H1 (cell line): ENCODE measurements around the gene E2F3. TPM values are rescaled to one million over a fixed set of nuclear protein-coding genes. Genes with fewer than 3 reads are reported as not detected.

Experiments used
- BACH1 ChIP-seq: IDR thresholded peaks from 2 replicates; pipeline ENCODE4 v1.6.1; 2012; ENCODE audit warnings: low read length, improper control_type of control experiment
- BCL11A ChIP-seq, 2 experiments: IDR thresholded peaks; one replicate each; pipeline ENCODE4 v1.6.1; 2011; ENCODE audit warnings: low read depth in 2 of 2, low read length in 2 of 2, mild to moderate bottlenecking in 2 of 2
- CBX5 ChIP-seq: fragments of 300-800, 300-1000 bp; sonication (generic); IDR thresholded peaks from 2 replicates; pipeline ENCODE4 v1.7.1; 2016; ENCODE audit warnings: antibody characterized with exemption, low read length, low read depth
- EGR1 ChIP-seq: IDR thresholded peaks from 2 replicates; pipeline ENCODE4 v1.6.1; 2011; ENCODE audit warnings: low read depth, low read length, borderline replicate concordance
- JUND ChIP-seq: IDR thresholded peaks from 2 replicates; pipeline ENCODE4 v1.6.1; 2011; ENCODE audit warnings: mild to moderate bottlenecking, improper control_type of control experiment, low read length
- KDM4A ChIP-seq: IDR thresholded peaks from one replicate; pipeline ENCODE4 v1.7.1; 2012; ENCODE audit warnings: low read depth, mild to moderate bottlenecking, moderate library complexity, low read length, inconsistent platforms; ENCODE audit not compliant: severe bottlenecking
- MAFK ChIP-seq: IDR thresholded peaks from 2 replicates; pipeline ENCODE4 v1.6.1; 2012; ENCODE audit warnings: low read depth, mild to moderate bottlenecking, improper control_type of control experiment, low read length
- SIN3A ChIP-seq, 2 experiments: IDR thresholded peaks in 1 of 2; conservative IDR thresholded peaks in 1 of 2; 2 replicates each; pipeline ENCODE4 v1.6.1; 2011 to 2012; ENCODE audit warnings: low read length in 2 of 2, improper control_type of control experiment in 1 of 2, low read depth in 1 of 2, mild to moderate bottlenecking in 1 of 2
- YY1 ChIP-seq: IDR thresholded peaks from 2 replicates; pipeline ENCODE4 v1.6.1; 2011; ENCODE audit warnings: low read depth, mild to moderate bottlenecking, low read length
- polyA plus RNA-seq, 7 experiments: library from polyadenylated mRNA; depleted of rRNA in 3 of 7; stranded (reverse) in 5 of 7; unstranded in 2 of 7; fragments of >200 nt in 5 of 7; fragments of 200-250 nt in 2 of 7; gene quantifications; 1 replicate in 5 of 7; 2 replicates in 1 of 7; 4 replicates in 1 of 7; pipeline versions ENCODE4 v1.2.1 to v1.2.3, GENCODE V29; 2011 to 2013; ENCODE audit warnings: missing spikeins in 2 of 7, mixed read lengths in 2 of 7
- total RNA-seq: library from RNA; stranded (reverse); fragmentation: NEBNext Ultra II Directional; extraction: Animal tissue kit (Norgen Biotek cat#: 25700); gene quantifications from 2 replicates; pipeline ENCODE4 v1.2.1, GENCODE V29; 2021
- TF ChIP-seq, protein P1 (sequence below): fragments of 300-600 bp; sonication (generic); IDR thresholded peaks from 2 replicates; pipeline ENCODE4 v1.7.1; 2012; ENCODE audit warnings: low read length, moderate library complexity, mild to moderate bottlenecking, inconsistent platforms; ENCODE audit not compliant: insufficient replicate concordance

E2F3 gene
- total and polyA plus RNA-seq, 2 of the 8 experiments (the other 6 are each of a cell fraction or from before 2014, with no cell fraction given) = 14.9 to 42.2 TPM

DNA sequence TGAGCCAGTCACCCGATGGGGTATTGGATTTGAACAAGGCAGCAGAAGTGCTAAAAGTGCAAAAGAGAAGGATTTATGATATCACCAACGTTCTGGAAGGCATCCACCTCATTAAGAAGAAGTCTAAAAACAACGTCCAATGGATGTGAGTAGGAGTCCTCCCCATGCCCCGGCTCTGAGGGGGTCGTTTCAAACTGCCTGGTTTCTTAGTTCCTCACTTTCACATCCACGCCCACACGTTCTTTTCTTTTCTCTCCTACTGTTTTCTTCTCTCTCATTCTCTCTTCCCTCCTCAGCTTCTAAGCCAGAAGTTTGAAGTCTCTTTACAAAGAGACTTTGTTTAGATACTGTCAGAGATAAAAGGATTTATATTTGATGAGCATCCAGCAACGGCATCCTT is 79.6 kb downstream of the E2F3 start (continued):
- TF ChIP-seq, protein P1, sequence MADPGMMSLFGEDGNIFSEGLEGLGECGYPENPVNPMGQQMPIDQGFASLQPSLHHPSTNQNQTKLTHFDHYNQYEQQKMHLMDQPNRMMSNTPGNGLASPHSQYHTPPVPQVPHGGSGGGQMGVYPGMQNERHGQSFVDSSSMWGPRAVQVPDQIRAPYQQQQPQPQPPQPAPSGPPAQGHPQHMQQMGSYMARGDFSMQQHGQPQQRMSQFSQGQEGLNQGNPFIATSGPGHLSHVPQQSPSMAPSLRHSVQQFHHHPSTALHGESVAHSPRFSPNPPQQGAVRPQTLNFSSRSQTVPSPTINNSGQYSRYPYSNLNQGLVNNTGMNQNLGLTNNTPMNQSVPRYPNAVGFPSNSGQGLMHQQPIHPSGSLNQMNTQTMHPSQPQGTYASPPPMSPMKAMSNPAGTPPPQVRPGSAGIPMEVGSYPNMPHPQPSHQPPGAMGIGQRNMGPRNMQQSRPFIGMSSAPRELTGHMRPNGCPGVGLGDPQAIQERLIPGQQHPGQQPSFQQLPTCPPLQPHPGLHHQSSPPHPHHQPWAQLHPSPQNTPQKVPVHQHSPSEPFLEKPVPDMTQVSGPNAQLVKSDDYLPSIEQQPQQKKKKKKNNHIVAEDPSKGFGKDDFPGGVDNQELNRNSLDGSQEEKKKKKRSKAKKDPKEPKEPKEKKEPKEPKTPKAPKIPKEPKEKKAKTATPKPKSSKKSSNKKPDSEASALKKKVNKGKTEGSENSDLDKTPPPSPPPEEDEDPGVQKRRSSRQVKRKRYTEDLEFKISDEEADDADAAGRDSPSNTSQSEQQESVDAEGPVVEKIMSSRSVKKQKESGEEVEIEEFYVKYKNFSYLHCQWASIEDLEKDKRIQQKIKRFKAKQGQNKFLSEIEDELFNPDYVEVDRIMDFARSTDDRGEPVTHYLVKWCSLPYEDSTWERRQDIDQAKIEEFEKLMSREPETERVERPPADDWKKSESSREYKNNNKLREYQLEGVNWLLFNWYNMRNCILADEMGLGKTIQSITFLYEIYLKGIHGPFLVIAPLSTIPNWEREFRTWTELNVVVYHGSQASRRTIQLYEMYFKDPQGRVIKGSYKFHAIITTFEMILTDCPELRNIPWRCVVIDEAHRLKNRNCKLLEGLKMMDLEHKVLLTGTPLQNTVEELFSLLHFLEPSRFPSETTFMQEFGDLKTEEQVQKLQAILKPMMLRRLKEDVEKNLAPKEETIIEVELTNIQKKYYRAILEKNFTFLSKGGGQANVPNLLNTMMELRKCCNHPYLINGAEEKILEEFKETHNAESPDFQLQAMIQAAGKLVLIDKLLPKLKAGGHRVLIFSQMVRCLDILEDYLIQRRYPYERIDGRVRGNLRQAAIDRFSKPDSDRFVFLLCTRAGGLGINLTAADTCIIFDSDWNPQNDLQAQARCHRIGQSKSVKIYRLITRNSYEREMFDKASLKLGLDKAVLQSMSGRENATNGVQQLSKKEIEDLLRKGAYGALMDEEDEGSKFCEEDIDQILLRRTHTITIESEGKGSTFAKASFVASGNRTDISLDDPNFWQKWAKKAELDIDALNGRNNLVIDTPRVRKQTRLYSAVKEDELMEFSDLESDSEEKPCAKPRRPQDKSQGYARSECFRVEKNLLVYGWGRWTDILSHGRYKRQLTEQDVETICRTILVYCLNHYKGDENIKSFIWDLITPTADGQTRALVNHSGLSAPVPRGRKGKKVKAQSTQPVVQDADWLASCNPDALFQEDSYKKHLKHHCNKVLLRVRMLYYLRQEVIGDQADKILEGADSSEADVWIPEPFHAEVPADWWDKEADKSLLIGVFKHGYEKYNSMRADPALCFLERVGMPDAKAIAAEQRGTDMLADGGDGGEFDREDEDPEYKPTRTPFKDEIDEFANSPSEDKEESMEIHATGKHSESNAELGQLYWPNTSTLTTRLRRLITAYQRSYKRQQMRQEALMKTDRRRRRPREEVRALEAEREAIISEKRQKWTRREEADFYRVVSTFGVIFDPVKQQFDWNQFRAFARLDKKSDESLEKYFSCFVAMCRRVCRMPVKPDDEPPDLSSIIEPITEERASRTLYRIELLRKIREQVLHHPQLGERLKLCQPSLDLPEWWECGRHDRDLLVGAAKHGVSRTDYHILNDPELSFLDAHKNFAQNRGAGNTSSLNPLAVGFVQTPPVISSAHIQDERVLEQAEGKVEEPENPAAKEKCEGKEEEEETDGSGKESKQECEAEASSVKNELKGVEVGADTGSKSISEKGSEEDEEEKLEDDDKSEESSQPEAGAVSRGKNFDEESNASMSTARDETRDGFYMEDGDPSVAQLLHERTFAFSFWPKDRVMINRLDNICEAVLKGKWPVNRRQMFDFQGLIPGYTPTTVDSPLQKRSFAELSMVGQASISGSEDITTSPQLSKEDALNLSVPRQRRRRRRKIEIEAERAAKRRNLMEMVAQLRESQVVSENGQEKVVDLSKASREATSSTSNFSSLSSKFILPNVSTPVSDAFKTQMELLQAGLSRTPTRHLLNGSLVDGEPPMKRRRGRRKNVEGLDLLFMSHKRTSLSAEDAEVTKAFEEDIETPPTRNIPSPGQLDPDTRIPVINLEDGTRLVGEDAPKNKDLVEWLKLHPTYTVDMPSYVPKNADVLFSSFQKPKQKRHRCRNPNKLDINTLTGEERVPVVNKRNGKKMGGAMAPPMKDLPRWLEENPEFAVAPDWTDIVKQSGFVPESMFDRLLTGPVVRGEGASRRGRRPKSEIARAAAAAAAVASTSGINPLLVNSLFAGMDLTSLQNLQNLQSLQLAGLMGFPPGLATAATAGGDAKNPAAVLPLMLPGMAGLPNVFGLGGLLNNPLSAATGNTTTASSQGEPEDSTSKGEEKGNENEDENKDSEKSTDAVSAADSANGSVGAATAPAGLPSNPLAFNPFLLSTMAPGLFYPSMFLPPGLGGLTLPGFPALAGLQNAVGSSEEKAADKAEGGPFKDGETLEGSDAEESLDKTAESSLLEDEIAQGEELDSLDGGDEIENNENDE = no peak
- TF ChIP-seq KDM4A (no peak), YY1 (no peak), SIN3A (conservative IDR thresholded peaks at IDR 0.05 in 1 of 2, IDR thresholded peaks at IDR 0.05 in 1 of 2; ENCODE audit: low read depth in 1 of 2, low read length in 2 of 2) (no peak), JUND (no peak), MAFK (no peak), EGR1 (no peak), BCL11A (IDR thresholded peaks at IDR 0.05; ENCODE audit: low read depth in 2 of 2, low read length in 2 of 2) (no peak), BACH1 (no peak), CBX5 (no peak)
